PFSK-1 (cell line): Measurements from ENCODE around the gene CCAR1.

Experiments
- FOXP2 ChIP-seq: optimal IDR thresholded peaks from 2 replicates; pipeline ENCODE3; 2011; ENCODE audit warnings: borderline replicate concordance, control low read depth, inconsistent platforms; ENCODE audit not compliant: insufficient read depth; ENCODE audit errors: extremely low read length, extremely low read depth
- POLR2AphosphoS5 ChIP-seq: IDR thresholded peaks from 2 replicates; pipeline ENCODE4 v1.6.1; 2012; ENCODE audit warnings: low read depth, mild to moderate bottlenecking, control low read depth, low read length, moderate library complexity
- SIN3A ChIP-seq: IDR thresholded peaks from 2 replicates; pipeline ENCODE4 v1.6.1; 2012; ENCODE audit warnings: mild to moderate bottlenecking, low read length, moderate library complexity, borderline replicate concordance; ENCODE audit not compliant: insufficient read depth
- TAF1 ChIP-seq: IDR thresholded peaks from 2 replicates; pipeline ENCODE4 v1.6.1; 2012; ENCODE audit warnings: low read length, control low read depth, borderline replicate concordance; ENCODE audit not compliant: insufficient read depth
- TF ChIP-seq, protein P1 (sequence below), 2 experiments: IDR thresholded peaks; 2 replicates each; pipeline versions ENCODE4 v1.6.1 to v1.8.0; 2011 to 2012; ENCODE audit warnings: low read depth in 2 of 2, low read length in 2 of 2, control low read depth in 1 of 2, inconsistent platforms in 1 of 2, mild to moderate bottlenecking in 1 of 2, moderate library complexity in 1 of 2; ENCODE audit not compliant: insufficient read depth in 1 of 2

The CCAR1 gene

DNA sequence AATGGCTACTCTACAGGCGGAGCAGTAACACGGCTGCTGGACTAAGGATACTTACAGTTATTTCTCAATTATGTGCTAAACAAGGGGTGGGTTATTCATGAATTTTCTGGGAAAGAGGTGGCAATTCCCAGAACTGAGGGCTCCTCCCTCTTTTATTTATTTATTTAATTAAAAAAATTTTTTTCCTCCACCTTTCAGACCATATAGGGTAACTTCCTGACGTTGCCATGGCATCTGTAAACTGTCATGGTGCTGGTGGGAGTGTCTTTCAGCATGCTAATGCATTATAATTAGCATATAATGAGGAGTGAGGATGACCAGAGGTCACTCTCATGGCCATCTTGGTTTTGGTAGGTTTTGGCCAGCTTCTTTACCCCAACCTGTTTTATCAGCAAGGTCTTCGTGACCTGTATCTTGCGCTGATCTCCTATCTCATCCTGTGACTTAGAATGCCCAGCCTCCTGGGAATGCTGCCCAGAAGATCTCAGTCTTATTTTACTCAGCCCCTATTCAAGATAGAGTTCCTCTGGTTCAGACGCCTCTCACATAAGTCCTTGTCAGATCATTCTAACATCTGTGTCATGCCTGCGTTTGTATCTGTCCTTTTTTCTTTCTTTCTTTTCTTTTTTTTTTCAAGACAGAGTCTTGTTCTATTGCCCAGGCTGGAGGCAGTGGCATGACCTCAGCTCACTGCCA lies 90.4 kb downstream of the CCAR1 start:
- TF ChIP-seq TAF1 (no peak), SIN3A (no peak), POLR2AphosphoS5 (no peak), FOXP2 (no peak)
- TF ChIP-seq, protein P1, sequence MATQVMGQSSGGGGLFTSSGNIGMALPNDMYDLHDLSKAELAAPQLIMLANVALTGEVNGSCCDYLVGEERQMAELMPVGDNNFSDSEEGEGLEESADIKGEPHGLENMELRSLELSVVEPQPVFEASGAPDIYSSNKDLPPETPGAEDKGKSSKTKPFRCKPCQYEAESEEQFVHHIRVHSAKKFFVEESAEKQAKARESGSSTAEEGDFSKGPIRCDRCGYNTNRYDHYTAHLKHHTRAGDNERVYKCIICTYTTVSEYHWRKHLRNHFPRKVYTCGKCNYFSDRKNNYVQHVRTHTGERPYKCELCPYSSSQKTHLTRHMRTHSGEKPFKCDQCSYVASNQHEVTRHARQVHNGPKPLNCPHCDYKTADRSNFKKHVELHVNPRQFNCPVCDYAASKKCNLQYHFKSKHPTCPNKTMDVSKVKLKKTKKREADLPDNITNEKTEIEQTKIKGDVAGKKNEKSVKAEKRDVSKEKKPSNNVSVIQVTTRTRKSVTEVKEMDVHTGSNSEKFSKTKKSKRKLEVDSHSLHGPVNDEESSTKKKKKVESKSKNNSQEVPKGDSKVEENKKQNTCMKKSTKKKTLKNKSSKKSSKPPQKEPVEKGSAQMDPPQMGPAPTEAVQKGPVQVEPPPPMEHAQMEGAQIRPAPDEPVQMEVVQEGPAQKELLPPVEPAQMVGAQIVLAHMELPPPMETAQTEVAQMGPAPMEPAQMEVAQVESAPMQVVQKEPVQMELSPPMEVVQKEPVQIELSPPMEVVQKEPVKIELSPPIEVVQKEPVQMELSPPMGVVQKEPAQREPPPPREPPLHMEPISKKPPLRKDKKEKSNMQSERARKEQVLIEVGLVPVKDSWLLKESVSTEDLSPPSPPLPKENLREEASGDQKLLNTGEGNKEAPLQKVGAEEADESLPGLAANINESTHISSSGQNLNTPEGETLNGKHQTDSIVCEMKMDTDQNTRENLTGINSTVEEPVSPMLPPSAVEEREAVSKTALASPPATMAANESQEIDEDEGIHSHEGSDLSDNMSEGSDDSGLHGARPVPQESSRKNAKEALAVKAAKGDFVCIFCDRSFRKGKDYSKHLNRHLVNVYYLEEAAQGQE (IDR thresholded peaks at IDR 0.05; ENCODE audit: insufficient read depth in 1 of 2, low read depth in 2 of 2, low read length in 2 of 2), result no peak

DNA sequence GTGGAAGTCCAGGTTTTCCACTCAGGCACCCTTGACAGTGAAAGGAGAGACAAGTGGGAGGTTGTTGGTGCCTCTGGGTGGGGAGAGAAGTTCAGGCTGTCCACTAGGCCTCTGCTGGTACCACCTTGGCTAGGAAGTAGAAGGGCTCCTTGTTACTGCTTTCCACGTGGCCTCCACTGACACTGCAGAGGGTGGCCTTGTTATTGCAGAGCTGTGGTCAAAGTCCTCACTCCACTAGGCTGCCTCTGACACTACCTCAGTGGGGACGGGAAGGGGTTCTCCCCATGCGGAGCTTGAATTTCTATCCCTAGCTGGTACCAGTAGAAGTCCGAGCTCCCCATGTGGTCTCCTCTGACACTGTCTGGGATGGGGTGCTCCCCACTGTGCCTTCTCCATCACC lies 91.4 kb downstream of the CCAR1 start:
- TF ChIP-seq FOXP2 (no peak), TAF1 (no peak), SIN3A (no peak), POLR2AphosphoS5 (no peak)
- TF ChIP-seq, protein P1 (IDR thresholded peaks at IDR 0.05; ENCODE audit: insufficient read depth in 1 of 2, low read depth in 2 of 2, low read length in 2 of 2), result no peak

DNA sequence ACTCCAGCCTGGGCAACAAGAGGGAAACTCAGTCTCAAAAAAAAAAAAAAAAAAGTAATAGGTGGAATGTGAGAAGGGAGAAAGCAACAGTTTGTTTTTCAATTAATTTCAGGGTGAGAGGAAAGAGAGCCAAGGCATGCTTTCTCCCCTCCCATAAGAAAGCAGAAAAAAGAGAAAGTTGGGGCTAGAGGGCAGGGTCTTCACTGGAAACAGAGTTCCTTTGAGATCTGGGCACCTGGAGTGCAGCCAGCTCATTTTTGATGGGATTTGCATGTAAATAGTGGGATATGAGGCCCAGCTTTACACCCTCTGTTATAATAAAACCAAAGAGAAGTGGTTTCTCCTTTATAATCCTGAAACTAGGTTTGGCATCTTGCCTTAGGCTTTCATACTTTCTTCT lies 92.5 kb downstream of the CCAR1 start:
- TF ChIP-seq, protein P1 (IDR thresholded peaks at IDR 0.05; ENCODE audit: insufficient read depth in 1 of 2, low read depth in 2 of 2, low read length in 2 of 2), result no peak
- TF ChIP-seq SIN3A, result no peak
- no peak for TF ChIP-seq POLR2AphosphoS5
- TF ChIP-seq FOXP2, result no peak
- no peak for TF ChIP-seq TAF1

DNA sequence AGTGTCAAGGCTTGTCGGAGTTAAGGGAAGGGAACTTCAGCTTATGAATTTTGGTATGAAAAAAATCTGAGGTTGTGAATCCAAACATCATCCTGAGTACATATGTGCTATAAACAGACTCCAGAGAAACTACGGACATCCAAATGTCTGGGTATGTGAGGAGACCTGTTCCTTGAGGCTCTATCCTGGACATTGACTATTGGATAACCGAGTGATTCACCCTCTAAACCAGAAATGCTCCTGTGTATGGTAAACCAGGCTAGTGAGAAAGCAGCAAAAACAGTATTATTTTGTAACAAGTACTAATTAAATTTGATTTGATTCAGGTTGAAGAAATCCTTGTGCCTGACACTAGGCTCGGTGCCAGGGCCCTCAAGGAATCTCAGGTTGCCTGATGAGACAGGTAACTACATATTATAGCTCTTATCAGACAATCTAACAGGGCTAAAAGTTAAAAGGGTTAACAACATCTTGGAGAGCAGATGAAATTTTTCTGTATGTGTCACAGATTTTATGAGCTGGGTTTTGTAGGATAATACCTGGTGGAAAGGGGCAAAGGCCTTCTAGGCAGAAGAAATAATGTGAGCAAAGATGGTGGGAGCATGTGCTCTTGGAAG lies 95.9 kb downstream of the CCAR1 start:
- TF ChIP-seq SIN3A, result no peak
- TF ChIP-seq, protein P1 (IDR thresholded peaks at IDR 0.05; ENCODE audit: insufficient read depth in 1 of 2, low read depth in 2 of 2, low read length in 2 of 2), result no peak
- TF ChIP-seq FOXP2, result no peak
- no peak for TF ChIP-seq POLR2AphosphoS5
- no peak for TF ChIP-seq TAF1
